Gastrocnemius medialis (tissue), 4 donors: Measurements from ENCODE around the gene HLA-E. TPM values are rescaled to one million over a fixed set of nuclear protein-coding genes. Genes with fewer than 3 reads are reported as not detected.
A peak's percentile ranks its signal among the peaks of the same experiment; 100 is the strongest.
"Not testable (repeated sequence)": the region's sequence is repeated elsewhere in the genome, so short reads cannot be mapped to it uniquely, and the experiment has no call there.

ENCODE experiments used
- ATAC-seq, 2 donors: fragments of 150-250 bp; one replicate each; pipeline ENCODE4 v1.9.1; 2016
- DNase-seq, 2 donors: peaks; one replicate each; pipeline ENCODE4 v3.0.0-alpha.2; 2019
- H3K27ac ChIP-seq, 4 donors: fragments of 200-600 bp; sonication (generic); 1 replicate in 1 of 4; 2 replicates in 3 of 4; pipeline ENCODE4 v1.5.1; 2016 to 2018; ENCODE audit warnings: mild to moderate bottlenecking in 2 of 4, moderate library complexity in 1 of 4
- H3K27me3 ChIP-seq, 3 donors: fragments of 200-600 bp; sonication (generic) in 2 of 3; 1 replicate in 1 of 3; 2 replicates in 2 of 3; pipeline versions ENCODE4 v1.5.1 to v1.6.0; 2016 to 2019; ENCODE audit warnings: mild to moderate bottlenecking in 1 of 3, moderate library complexity in 1 of 3
- H3K36me3 ChIP-seq, 2 donors: fragments of 200-600 bp; sonication (generic) in 1 of 2; one replicate each; pipeline ENCODE4 v1.5.1; 2017 to 2018
- H3K4me1 ChIP-seq, 2 donors: fragments of 200-600 bp; sonication (generic) in 1 of 2; one replicate each; pipeline ENCODE4 v1.5.1; 2016 to 2017; ENCODE audit warnings: mild to moderate bottlenecking in 2 of 2
- H3K4me3 ChIP-seq, 4 donors: fragments of 200-600 bp; sonication (generic) in 3 of 4; 1 replicate in 1 of 4; 2 replicates in 3 of 4; pipeline ENCODE4 v1.5.1; 2016 to 2019; ENCODE audit warnings: mild to moderate bottlenecking in 2 of 4
- H3K9me3 ChIP-seq, 3 donors: fragments of 200-600 bp; sonication (generic) in 2 of 3; 1 replicate in 1 of 3; 2 replicates in 2 of 3; pipeline ENCODE4 v1.5.1; 2016 to 2019
- CTCF ChIP-seq, 5 experiments: fragments of 450-650 bp in 3 of 5; fragments of 200-600 bp in 2 of 5; sonication (generic) in 2 of 5; IDR thresholded peaks in 4 of 5; conservative IDR thresholded peaks in 1 of 5; 1 replicate in 4 of 5; 2 replicates in 1 of 5; pipeline ENCODE4 v1.5.1; 2016 to 2019; ENCODE audit warnings: antibody characterized with exemption in 5 of 5, mild to moderate bottlenecking in 3 of 5, moderate library complexity in 3 of 5
- POLR2A ChIP-seq, 2 donors: fragments of 450-650 bp; IDR thresholded peaks; one replicate each; pipeline ENCODE4 v1.6.1; 2017; ENCODE audit warnings: antibody characterized with exemption in 2 of 2, mild to moderate bottlenecking in 2 of 2, moderate library complexity in 2 of 2
- in situ Hi-C, 4 donors: fragments of 200-750 bp; cut with MboI; loops; one replicate each; pipeline versions ENCODE4 v1.15.0 to v1.8.0; 2017; ENCODE audit warnings: low sequenced_read_pairs in 4 of 4
- intact Hi-C: fragments of 100-400 bp; cut with DNase I; formaldehyde crosslinking; loops from one replicate; pipeline ENCODE4 v1.15.1; 2023; ENCODE audit warnings: low total_unique reads
- total RNA-seq, 4 donors: library from RNA; depleted of rRNA; stranded (reverse); fragments of >200 nt; gene quantifications; one replicate each; pipeline versions ENCODE4 v1.1.0 to v1.2.3, GENCODE V29; 2016

Gene HLA-E
- total RNA-seq, 4 donors from 2014 or later, result 135 to 248 (median 157) TPM

- H3K9me3 ChIP-seq, result no peaks in the 10 kb centered on the region
- DNase-seq (no peak), ATAC-seq (no peak)
- H3K36me3 ChIP-seq, result peaks cover 0 to 23% of the 10 kb centered on the region in 2 donors
- H3K27ac ChIP-seq, result peak overlapping the region; percentile 15 to 73 (median 66)
- TF ChIP-seq CTCF (IDR thresholded peaks at IDR 0.05 in 4 of 5, conservative IDR thresholded peaks at IDR 0.05 in 1 of 5), result no peak
- no peak for TF ChIP-seq POLR2A (IDR thresholded peaks at IDR 0.05)
- in situ Hi-C loops (no loop called here), intact Hi-C loops (no loop called here)
- H3K4me3 ChIP-seq, result no peak overlapping the region
- H3K4me1 ChIP-seq, result no peaks in the 10 kb centered on the region
- no peaks in the 10 kb centered on the region for H3K27me3 ChIP-seq
These were observed 6.7 kb downstream of the HLA-E start for GRCh38 chr6:30495993-30496392.

- DNase-seq, in situ Hi-C loops, intact Hi-C loops, H3K27me3 ChIP-seq, ATAC-seq, H3K4me1 ChIP-seq, H3K4me3 ChIP-seq, H3K9me3 ChIP-seq: not testable (repeated sequence)
- Histone ChIP-seq H3K36me3 (peaks cover 0 to 11% of the 10 kb centered on the region in 2 donors), H3K27ac (peak overlapping the region in 3 of 4 donors; percentile 65 to 73 (median 66))
These were observed 7.9 kb downstream of the HLA-E start for GRCh38 chr6:30497261-30497599.

- H3K27ac ChIP-seq, result no peak overlapping the region
- H3K4me3 ChIP-seq, result no peak overlapping the region
- no peaks in the 10 kb centered on the region for H3K4me1 ChIP-seq
- no peak for ATAC-seq
- no peaks in the 10 kb centered on the region for H3K9me3 ChIP-seq
- no peaks in the 10 kb centered on the region for H3K27me3 ChIP-seq
- in situ Hi-C loops (no loop called here), intact Hi-C loops (no loop called here)
- no peak for TF ChIP-seq CTCF (IDR thresholded peaks at IDR 0.05 in 4 of 5, conservative IDR thresholded peaks at IDR 0.05 in 1 of 5)
- no peak for TF ChIP-seq POLR2A (IDR thresholded peaks at IDR 0.05)
- DNase-seq, result no peak
- peaks cover 0 to 6% of the 10 kb centered on the region in 2 donors for H3K36me3 ChIP-seq
These were observed 8.4 kb downstream of the HLA-E start for GRCh38 chr6:30497714-30498113.

- H3K27ac ChIP-seq, H3K36me3 ChIP-seq, ATAC-seq, H3K9me3 ChIP-seq, H3K4me3 ChIP-seq, H3K4me1 ChIP-seq, DNase-seq, in situ Hi-C loops, H3K27me3 ChIP-seq, intact Hi-C loops: not testable (repeated sequence)
These were observed 9.4 kb downstream of the HLA-E start for GRCh38 chr6:30498705-30499104.

- Histone ChIP-seq H3K36me3 (no peaks in the 10 kb centered on the region), H3K4me1 (no peaks in the 10 kb centered on the region), H3K9me3 (no peaks in the 10 kb centered on the region), H3K4me3 (no peak overlapping the region), H3K27me3 (no peaks in the 10 kb centered on the region), H3K27ac (peak overlapping the region; percentile 47 to 73 (median 69))
- TF ChIP-seq POLR2A (IDR thresholded peaks at IDR 0.05), result peak in 1 of 2 donors; percentile 35
- TF ChIP-seq CTCF (IDR thresholded peaks at IDR 0.05 in 4 of 5, conservative IDR thresholded peaks at IDR 0.05 in 1 of 5), result no peak
- intact Hi-C loops (no loop called here), in situ Hi-C loops (no loop called here)
- DNase-seq (no peak), ATAC-seq (peak; percentile 64 to 76)
These were observed 11.4 kb downstream of the HLA-E start for GRCh38 chr6:30500421-30501355.
